HCT116 (cell line): ENCODE results near the gene ZIC4. TPM values are rescaled to one million over a fixed set of nuclear protein-coding genes. Genes with fewer than 3 reads are reported as not detected.

ENCODE experiments used
- ATAC-seq: fragments of 200-7000 bp; cut with Tn5 transposase; 2 replicates; pipeline ENCODE4 v1.9.1; 2020; ENCODE audit warnings: mild to moderate bottlenecking, moderate library complexity
- BruUV-seq: library from RNA; stranded (reverse); fragments of 400-500 nt; replicated peaks from 2 replicates; lab custom pipeline; 2021; lab: Mats Ljungman, UMichigan
- CTCF ChIA-PET: fragments of 300-600 bp; sonication (Branson Sonifier 250); formaldehyde crosslinking; loops from one replicate; lab custom pipeline; 2021; ENCODE audit warnings: antibody characterized with exemption; lab: Charles Lee
- POLR2A ChIA-PET: fragments of 300-600, 350-600 bp; sonication (Branson Sonifier 250); formaldehyde crosslinking; loops from one replicate; lab custom pipeline; 2021; ENCODE audit warnings: antibody characterized with exemption; lab: Charles Lee
- RAD21 ChIA-PET, 2 experiments: fragments of 300-600 bp; sonication (Branson Sonifier 250); formaldehyde crosslinking; loops; one replicate each; lab custom pipeline; 2023; ENCODE audit warnings: low total read pairs in 2 of 2; ENCODE audit not compliant: uncharacterized antibody in 2 of 2, unreplicated experiment in 2 of 2, low non-redundant PET in 1 of 2; lab: Charles Lee
- DNase-seq: peaks from one replicate; pipeline ENCODE4 v3.0.0-alpha.2; 2010; ENCODE audit warnings: low read depth, low spot score
- H2AFZ ChIP-seq: fragments of 200-600 bp; shearing (Covaris generic), sonication (generic); 2 replicates; pipeline ENCODE4 v1.6.1; 2017; ENCODE audit warnings: low read depth, mixed run types, mixed read lengths, antibody characterized with exemption, low read length; ENCODE audit not compliant: poor library complexity, severe bottlenecking
- H3K27ac ChIP-seq: 2 replicates; pipeline ENCODE4 v1.5.1; 2012; ENCODE audit warnings: low read depth, low read length
- H3K27me3 ChIP-seq: fragments of 200-600 bp; sonication (generic); 2 replicates; pipeline ENCODE4 v1.6.1; 2016; ENCODE audit warnings: mixed run types, low read length, mixed read lengths; ENCODE audit not compliant: insufficient read depth
- H3K36me3 ChIP-seq, 2 experiments: fragments of 200-500 bp in 1 of 2; fragments of 200-600 bp in 1 of 2; sonication (Bioruptor generic) in 1 of 2; sonication (generic) in 1 of 2; 2 replicates each; pipeline versions ENCODE4 v1.5.1 to v1.6.1; 2014 to 2016; ENCODE audit warnings: low read length in 2 of 2, inconsistent platforms in 1 of 2, mixed read lengths in 1 of 2, mixed run types in 1 of 2; ENCODE audit not compliant: insufficient read depth in 2 of 2, control insufficient read depth in 1 of 2
- H3K4me1 ChIP-seq, 2 experiments: fragments of 200-600 bp in 1 of 2; sonication (generic) in 1 of 2; 2 replicates each; pipeline versions ENCODE4 v1.5.1 to v1.6.1; 2012 to 2017; ENCODE audit warnings: low read length in 2 of 2, inconsistent platforms in 1 of 2, mild to moderate bottlenecking in 1 of 2, mixed read lengths in 1 of 2, mixed run types in 1 of 2, moderate library complexity in 1 of 2; ENCODE audit not compliant: insufficient read depth in 2 of 2, control insufficient read depth in 1 of 2
- H3K4me2 ChIP-seq: fragments of 200-600 bp; sonication (generic); 2 replicates; pipeline ENCODE4 v1.6.1; 2017; ENCODE audit warnings: mixed run types, low read length, mixed read lengths
- H3K4me3 ChIP-seq, 2 experiments: fragments of 200-600 bp in 1 of 2; sonication (generic) in 1 of 2; replicated peaks in 1 of 2; 2 replicates each; pipeline ENCODE4 v1.5.1; 2011 to 2016; ENCODE audit warnings: low read length in 2 of 2, control low read depth in 1 of 2, low read depth in 1 of 2, mild to moderate bottlenecking in 1 of 2, mixed read lengths in 1 of 2, mixed run types in 1 of 2
- H3K79me2 ChIP-seq: fragments of 200-600 bp; sonication (generic); 2 replicates; pipeline ENCODE4 v1.6.1; 2017; ENCODE audit warnings: mild to moderate bottlenecking, mixed run types, low read length, moderate library complexity, mixed read lengths; ENCODE audit not compliant: insufficient read depth
- H3K9ac ChIP-seq: fragments of 200-600 bp; sonication (generic); 2 replicates; pipeline ENCODE4 v1.6.1; 2016; ENCODE audit warnings: low read length, mixed read lengths
- H3K9me2 ChIP-seq: fragments of 200-600 bp; sonication (generic), shearing (Covaris generic); 2 replicates; pipeline ENCODE4 v1.6.1; 2017; ENCODE audit warnings: mixed run types, mild to moderate bottlenecking, moderate library complexity; ENCODE audit not compliant: insufficient read depth
- H3K9me3 ChIP-seq, 2 experiments: fragments of 200-500 bp in 1 of 2; fragments of 200-600 bp in 1 of 2; sonication (Bioruptor generic) in 1 of 2; sonication (generic) in 1 of 2; 2 replicates each; pipeline ENCODE4 v1.6.1; 2014 to 2017; ENCODE audit warnings: low read length in 2 of 2, mixed read lengths in 2 of 2, inconsistent platforms in 1 of 2, low read depth in 1 of 2, mild to moderate bottlenecking in 1 of 2, mixed run types in 1 of 2, moderate library complexity in 1 of 2; ENCODE audit not compliant: control insufficient read depth in 1 of 2, insufficient read depth in 1 of 2
- H4K20me1 ChIP-seq: fragments of 200-600 bp; sonication (generic), shearing (Covaris generic); 2 replicates; pipeline ENCODE4 v1.6.1; 2017; ENCODE audit warnings: mixed run types, mild to moderate bottlenecking, moderate library complexity; ENCODE audit not compliant: insufficient read depth
- ATF3 ChIP-seq: IDR thresholded peaks from 2 replicates; pipeline ENCODE4 v1.6.1; 2012
- CBX3 ChIP-seq: IDR thresholded peaks from 2 replicates; pipeline ENCODE4 v1.6.1; 2012; ENCODE audit warnings: low read depth
- CEBPB ChIP-seq: IDR thresholded peaks from 2 replicates; pipeline ENCODE4 v1.6.1; 2012; ENCODE audit warnings: low read depth
- CTCF ChIP-seq, 3 experiments: fragments of 200-600 bp in 1 of 3; sonication (generic) in 1 of 3; IDR thresholded peaks in 2 of 3; conservative IDR thresholded peaks in 1 of 3; 2 replicates each; pipeline ENCODE4 v1.5.1; 2012 to 2017; ENCODE audit warnings: low read depth in 2 of 3, low read length in 2 of 3, antibody characterized with exemption in 1 of 3, borderline replicate concordance in 1 of 3, control low read depth in 1 of 3, mild to moderate bottlenecking in 1 of 3, mixed read lengths in 1 of 3, mixed run types in 1 of 3, moderate library complexity in 1 of 3; ENCODE audit not compliant: insufficient read depth in 1 of 3
- EGR1 ChIP-seq: IDR thresholded peaks from 2 replicates; pipeline ENCODE4 v1.6.1; 2012; ENCODE audit warnings: low read depth
- EZH2 ChIP-seq: fragments of 200-600 bp; sonication (generic); IDR thresholded peaks from 2 replicates; pipeline ENCODE4 v1.6.1; 2017; ENCODE audit warnings: antibody characterized with exemption, mixed run types
- EZH2phosphoT487 ChIP-seq: fragments of 200-600 bp; IDR thresholded peaks from 2 replicates; pipeline ENCODE4 v1.6.1; 2018; ENCODE audit warnings: antibody characterized with exemption, borderline replicate concordance
- FOSL1 ChIP-seq: IDR thresholded peaks from 2 replicates; pipeline ENCODE4 v1.6.1; 2012; ENCODE audit warnings: low read depth
- MAX ChIP-seq: IDR thresholded peaks from 2 replicates; pipeline ENCODE4 v1.6.1; 2012
- POLR2A ChIP-seq: IDR thresholded peaks from 2 replicates; pipeline ENCODE4 v1.7.0; 2011; ENCODE audit warnings: borderline replicate concordance; ENCODE audit not compliant: insufficient read depth, insufficient read length; ENCODE audit errors: extremely low read depth
- POLR2AphosphoS5 ChIP-seq: IDR thresholded peaks from 2 replicates; pipeline ENCODE4 v1.6.1; 2011; ENCODE audit warnings: mild to moderate bottlenecking, low read depth, low read length, moderate library complexity
- REST ChIP-seq: IDR thresholded peaks from 2 replicates; pipeline ENCODE4 v1.6.1; 2012; ENCODE audit warnings: low read depth
- SIN3A ChIP-seq: IDR thresholded peaks from 2 replicates; pipeline ENCODE4 v1.6.1; 2012; ENCODE audit warnings: low read depth
- SRF ChIP-seq: IDR thresholded peaks from 2 replicates; pipeline ENCODE4 v1.6.1; 2012; ENCODE audit warnings: low read depth
- TCF7L2 ChIP-seq: IDR thresholded peaks from 2 replicates; pipeline ENCODE4 v1.7.0; 2011; ENCODE audit warnings: borderline replicate concordance, inconsistent platforms; ENCODE audit not compliant: insufficient read depth, insufficient read length; ENCODE audit errors: extremely low read depth
- ZFX ChIP-seq: fragments of 450-650 bp; IDR thresholded peaks from 2 replicates; pipeline ENCODE4 v1.6.1; 2017
- ZNF274 ChIP-seq: fragments of 200-500 bp; sonication (Bioruptor generic); IDR thresholded peaks from 2 replicates; pipeline ENCODE4 v1.6.1; 2014; ENCODE audit warnings: mild to moderate bottlenecking, low read depth, low read length, inconsistent platforms
- intact Hi-C: fragments of 100-400 bp; cut with micrococcal nuclease; formaldehyde crosslinking; loops from 2 replicates; pipeline ENCODE4 v1.10.0; 2022
- total RNA-seq: library from RNA; stranded (reverse); gene quantifications from one replicate; pipeline ENCODE4 v1.2.1, GENCODE V29; 2021; ENCODE audit not compliant: unreplicated experiment

The ZIC4 gene
- total RNA-seq, 1 experiment from 2014 or later: not detected

GRCh38 chr3:147403511-147403910 lies 2.8 kb downstream of the ZIC4 start:
- BruUV-seq: no TSS peak
- no peaks in the 10 kb centered on the region for H3K9me2 ChIP-seq
- H3K4me1 ChIP-seq: 0 out of 4 replicates have a peak, but pooled peaks cover 0 to 3% of the 10 kb centered on the region in 2 experiments
- no peaks in the 10 kb centered on the region for H3K27me3 ChIP-seq
- no peak overlapping the region for H2AFZ ChIP-seq
- no peaks in the 10 kb centered on the region for H3K79me2 ChIP-seq
- no peak for ATAC-seq
- no peak overlapping the region for H3K4me2 ChIP-seq
- ChIA-PET CTCF (no interaction called here), POLR2A (no interaction called here), RAD21 (no interaction called here)
- no peaks in the 10 kb centered on the region for H4K20me1 ChIP-seq
- DNase-seq: no peak
- no peaks in the 10 kb centered on the region for H3K36me3 ChIP-seq
- no peaks in the 10 kb centered on the region for H3K9me3 ChIP-seq
- H3K27ac ChIP-seq: no peak overlapping the region
- H3K9ac ChIP-seq: no peak overlapping the region
- no peak for TF ChIP-seq ATF3
- no peak for TF ChIP-seq EZH2
- no peak for TF ChIP-seq SRF
- no peak for TF ChIP-seq SIN3A
- TF ChIP-seq EZH2phosphoT487: no peak
- no peak for TF ChIP-seq ZFX
- no peak for TF ChIP-seq CTCF (IDR thresholded peaks at IDR 0.05 in 2 of 3, conservative IDR thresholded peaks at IDR 0.05 in 1 of 3; ENCODE audit: borderline replicate concordance in 1 of 3, insufficient read depth in 1 of 3, low read depth in 2 of 3, low read length in 2 of 3)
- no peak for TF ChIP-seq EGR1
- TF ChIP-seq MAX: no peak
- no peak for TF ChIP-seq TCF7L2
- TF ChIP-seq POLR2A: no peak
- no peak for TF ChIP-seq POLR2AphosphoS5
- no peak for TF ChIP-seq FOSL1
- no peak for TF ChIP-seq CEBPB
- no peak for TF ChIP-seq REST
- no peak for TF ChIP-seq CBX3
- TF ChIP-seq ZNF274: no peak
- intact Hi-C loops: no loop called here
- no peak overlapping the region for H3K4me3 ChIP-seq
